ENCODE data around the gene CXCL1.

The CXCL1 gene

GRCh38 chr4:73852771-73853170 lies 16.4 kb upstream of the CXCL1 start:
- no peak for DNase-seq (ENCODE audit: low spot score)

- no peak for DNase-seq (ENCODE audit: low spot score)
Measured at GRCh38 chr4:73853246-73853704, 15.9 kb upstream of the CXCL1 start, which contains the start of gene PF4V1. Gene PF4V1, plus strand, starts transcription at chr4:73853296. Its CDS starts 67 bp downstream, at chr4:73853363.

DNA sequence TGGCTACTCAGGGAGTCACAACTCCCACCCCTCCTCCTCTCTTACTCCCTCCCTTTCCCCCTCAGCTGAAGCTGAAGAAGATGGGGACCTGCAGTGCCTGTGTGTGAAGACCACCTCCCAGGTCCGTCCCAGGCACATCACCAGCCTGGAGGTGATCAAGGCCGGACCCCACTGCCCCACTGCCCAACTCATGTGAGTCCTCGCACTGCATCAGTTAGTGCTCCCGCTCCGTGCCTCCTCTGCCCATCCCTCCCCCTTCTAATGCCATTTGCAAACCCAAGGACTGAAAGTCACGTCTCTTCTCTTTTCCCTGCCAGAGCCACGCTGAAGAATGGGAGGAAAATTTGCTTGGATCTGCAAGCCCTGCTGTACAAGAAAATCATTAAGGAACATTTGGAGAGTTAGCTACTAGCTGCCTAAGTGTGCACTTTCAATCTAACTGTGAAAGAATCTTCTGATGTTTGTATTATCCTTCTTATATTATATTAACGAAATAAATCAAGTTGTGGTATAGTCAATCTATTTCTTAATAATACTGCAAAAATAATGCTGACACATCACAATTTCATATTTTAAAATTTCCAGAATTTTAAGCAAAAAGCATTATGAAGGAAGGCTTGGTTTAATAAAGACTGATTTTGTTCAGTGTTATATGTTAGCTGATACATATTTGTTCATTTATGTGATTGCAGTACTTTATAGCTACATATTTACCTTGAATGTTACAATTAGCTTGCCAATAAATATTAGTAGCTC lies 15.3 kb upstream of the CXCL1 start:
- DNase-seq (ENCODE audit: low spot score): no peak

- DNase-seq (ENCODE audit: low spot score): no peak
Measured at GRCh38 chr4:73855406-73855805, 13.8 kb upstream of the CXCL1 start.

DNA sequence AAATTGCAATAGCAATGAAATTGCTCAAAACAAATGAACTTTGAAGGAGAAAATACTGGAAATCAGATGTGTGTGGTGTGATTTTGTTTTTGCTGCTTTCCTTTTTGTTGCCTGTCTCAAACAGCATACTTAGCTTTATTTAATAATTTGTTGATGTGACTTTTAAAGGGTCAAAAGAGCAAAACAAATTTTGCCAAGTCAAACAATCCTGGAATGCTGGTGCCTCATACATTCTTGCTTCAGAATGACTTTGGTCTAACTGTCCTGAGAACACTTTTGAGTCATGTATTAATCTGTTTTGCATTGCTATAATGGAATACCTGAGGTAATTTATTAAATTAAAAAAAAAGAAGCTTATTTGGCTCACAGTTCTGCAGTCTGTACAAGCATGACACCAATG lies 12.7 kb upstream of the CXCL1 start:
- no peak for DNase-seq (ENCODE audit: low spot score)

DNA sequence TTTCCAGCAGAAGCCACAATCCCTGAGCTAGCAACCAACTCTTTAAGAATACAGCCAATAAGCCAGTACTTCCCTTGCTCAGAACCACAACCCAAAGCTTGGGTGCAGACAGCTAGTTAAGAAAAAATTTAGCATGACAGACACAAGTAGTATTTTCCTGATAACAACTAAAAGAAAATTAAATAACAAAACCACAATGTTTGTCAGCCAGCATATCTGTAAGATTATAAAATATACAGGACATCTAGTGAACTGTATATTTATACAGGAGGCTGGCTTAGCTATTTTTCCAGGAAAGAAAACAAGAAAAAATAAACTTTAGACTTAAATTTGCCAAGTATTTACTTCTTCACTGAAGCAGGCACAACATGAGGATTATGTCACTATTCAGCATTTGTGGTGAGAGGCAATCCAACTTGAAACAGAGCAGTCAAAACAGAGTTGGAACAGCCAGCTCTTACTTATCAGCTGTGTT lies 9.5 kb upstream of the CXCL1 start:
- DNase-seq (ENCODE audit: low spot score): no peak

DNA sequence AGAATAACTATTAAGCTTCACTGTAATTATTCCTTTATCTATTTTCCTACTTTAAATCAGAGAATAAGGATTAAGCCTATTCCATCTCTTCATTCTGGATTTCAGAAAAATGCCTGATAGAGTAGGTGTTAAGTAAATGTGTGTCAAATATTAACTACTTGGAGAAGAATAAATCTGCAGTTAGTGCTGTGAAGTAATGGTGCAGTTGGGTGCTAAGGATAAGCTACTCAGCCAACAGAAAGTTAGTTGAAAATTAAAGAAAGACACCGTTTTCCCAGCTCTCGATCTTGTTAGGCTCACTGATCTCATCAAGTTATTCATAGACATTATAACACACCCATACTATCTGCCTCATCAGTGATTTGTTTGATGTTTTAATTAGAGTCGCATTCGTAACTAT lies 9.0 kb upstream of the CXCL1 start:
- no peak for DNase-seq (ENCODE audit: low spot score)

DNA sequence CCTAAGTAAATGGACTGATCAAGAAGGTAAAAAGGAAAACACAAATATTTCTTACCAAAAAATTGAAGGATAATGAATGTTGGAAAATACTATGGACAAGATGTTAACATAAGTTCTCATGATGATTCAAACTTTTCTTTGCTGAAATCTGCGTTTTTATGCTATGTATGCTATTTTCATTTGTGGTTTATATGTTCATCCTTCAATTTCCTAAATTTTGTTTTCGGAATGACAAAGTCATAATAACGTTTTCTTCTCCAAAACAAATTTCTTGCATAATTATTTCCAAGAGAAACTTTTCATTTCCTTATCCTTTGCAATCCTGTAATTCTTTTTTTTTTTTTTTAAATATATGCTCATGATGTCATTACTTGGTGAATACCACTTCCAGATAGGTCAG lies 8.3 kb upstream of the CXCL1 start:
- no peak for DNase-seq (ENCODE audit: low spot score)

GRCh38 chr4:73862322-73862721 lies 6.9 kb upstream of the CXCL1 start:
- DNase-seq (ENCODE audit: low spot score): no peak

- DNase-seq (ENCODE audit: low spot score): no peak
Measured at GRCh38 chr4:73864365-73864764, 4.8 kb upstream of the CXCL1 start.

GRCh38 chr4:73864961-73865360 lies 4.2 kb upstream of the CXCL1 start:
- DNase-seq (ENCODE audit: low spot score): no peak

DNA sequence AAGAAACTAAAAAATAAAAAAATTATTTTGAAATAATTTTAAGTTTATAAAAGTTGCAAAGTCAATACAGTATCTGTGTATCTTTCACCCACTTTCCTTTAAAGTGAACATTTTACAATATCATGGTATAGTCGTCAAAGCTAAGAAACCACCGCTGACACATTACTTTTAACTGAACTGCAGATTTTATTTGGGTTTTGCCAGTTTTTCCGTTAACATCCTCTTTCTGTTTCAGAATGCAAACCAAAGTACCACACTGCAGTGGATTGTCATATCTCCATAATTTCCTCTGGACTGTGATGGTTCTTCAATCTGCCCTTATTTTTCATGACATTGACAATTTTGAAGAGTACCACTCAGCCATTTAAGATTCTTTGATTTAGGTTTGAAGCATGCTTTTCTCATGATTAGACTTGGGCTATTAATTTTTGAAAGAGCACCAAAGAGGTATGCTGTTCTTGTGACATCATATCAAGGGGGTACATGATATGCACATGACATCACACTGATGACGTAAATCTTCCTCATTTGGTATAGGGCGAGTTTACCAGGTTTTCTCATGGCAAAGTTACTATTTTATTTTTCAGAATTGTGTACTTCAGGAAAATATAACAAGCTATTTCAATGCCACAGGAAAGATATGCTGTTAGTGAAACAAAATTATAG lies 3.6 kb upstream of the CXCL1 start:
- no peak for DNase-seq (ENCODE audit: low spot score)

DNA sequence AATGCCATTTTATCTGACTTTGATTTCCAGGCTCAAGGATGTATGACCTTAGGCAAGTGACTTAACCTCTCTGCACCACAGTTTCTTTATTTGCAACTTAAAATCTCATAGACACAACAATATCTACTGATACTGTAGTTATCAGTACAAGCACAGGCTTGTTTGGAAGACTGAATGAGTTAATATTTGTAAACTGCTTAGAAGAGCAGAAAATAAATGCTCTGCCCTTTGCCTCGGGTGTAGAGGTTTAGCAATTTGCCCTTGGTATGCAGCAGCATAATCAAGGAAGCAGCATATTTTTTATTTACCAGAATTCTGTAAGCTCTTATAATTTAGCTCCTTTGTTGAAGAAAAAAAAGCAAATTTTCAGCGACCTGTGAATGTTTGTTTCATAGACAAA lies 2.9 kb upstream of the CXCL1 start:
- DNase-seq (ENCODE audit: low spot score): no peak

DNA sequence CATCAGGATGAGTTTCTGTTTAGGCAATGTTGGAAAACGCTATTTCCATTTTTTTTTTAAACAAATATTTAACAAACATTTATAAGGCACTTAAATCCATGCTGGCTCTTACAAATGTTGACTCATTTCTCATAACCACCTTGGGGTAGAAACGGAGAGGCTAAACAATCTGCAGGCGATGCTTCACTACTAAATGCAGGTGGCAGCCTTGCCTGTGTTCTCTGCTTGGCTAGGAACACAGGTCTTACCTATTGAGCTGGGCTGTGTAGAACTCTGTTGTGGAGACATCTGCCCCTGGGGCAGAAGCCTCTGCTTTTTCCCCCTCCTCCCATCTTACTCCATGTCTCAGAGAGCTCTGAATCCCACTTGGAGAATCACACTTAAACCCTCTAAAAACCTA lies 1.4 kb upstream of the CXCL1 start:
- DNase-seq (ENCODE audit: low spot score): no peak

- no peak for DNase-seq (ENCODE audit: low spot score)
Measured at GRCh38 chr4:73868206-73869129, 725 bp upstream of the CXCL1 start.

DNA sequence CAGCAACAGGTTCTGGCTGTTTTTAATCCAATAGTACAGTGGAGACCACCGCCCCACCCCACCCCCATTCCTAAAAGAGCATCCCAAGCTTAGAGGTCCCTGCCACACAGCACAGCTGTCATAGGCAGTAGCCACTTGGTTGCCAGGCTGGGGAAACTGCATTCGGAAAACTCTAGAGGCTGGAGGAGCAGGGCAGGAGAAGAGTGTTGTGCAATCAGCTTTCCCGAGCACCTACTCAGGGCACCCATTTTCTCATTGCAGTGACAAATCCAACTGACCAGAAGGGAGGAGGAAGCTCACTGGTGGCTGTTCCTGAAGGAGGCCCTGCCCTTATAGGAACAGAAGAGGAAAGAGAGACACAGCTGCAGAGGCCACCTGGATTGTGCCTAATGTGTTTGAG lies 1.1 kb downstream of the CXCL1 start:
- no peak for DNase-seq (ENCODE audit: low spot score)

- DNase-seq (ENCODE audit: low spot score): no peak
Measured at GRCh38 chr4:73870768-73871167, 1.6 kb downstream of the CXCL1 start.

GRCh38 chr4:73871511-73872310 lies 2.5 kb downstream of the CXCL1 start:
- no peak for DNase-seq (ENCODE audit: low spot score)

GRCh38 chr4:73872316-73873108 lies 3.3 kb downstream of the CXCL1 start:
- DNase-seq (ENCODE audit: low spot score): no peak

DNA sequence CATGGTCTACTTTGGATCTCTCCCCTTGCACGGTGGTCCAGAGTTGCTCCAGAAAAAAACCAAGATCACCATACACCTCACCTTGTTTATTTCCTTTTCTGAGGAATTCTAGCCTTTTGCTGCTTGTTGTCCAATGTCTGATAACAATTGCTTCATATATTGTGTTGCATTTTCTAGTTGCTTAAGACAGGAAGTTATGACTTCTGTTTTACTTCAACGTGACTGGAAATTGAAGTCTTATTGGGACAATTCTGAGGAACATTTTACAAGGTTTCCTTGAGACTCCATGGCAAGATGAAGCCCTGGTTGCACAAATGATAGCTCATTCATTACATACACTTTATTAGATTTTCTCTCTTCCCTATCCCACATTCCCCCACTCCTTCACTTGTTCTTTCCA lies 5.2 kb downstream of the CXCL1 start:
- no peak for DNase-seq (ENCODE audit: low spot score)

DNA sequence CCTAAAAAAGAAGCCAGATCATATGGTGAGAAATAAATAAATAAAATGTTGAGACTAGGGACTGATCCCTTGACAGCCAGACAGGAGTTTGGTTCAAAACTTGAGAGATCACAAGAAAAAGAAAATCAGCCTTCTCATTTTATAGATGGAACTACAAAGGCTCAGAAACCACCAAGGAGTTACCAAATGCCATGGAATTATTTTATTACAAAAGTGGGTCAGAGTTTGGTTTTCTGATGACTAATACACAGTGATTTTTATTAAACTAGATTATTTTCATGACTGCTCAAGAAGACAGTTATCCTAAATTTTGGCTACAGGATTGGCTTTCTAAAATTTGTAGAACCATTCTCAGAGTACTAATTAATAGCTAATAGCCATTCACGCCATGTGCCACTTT lies 6.2 kb downstream of the CXCL1 start:
- DNase-seq (ENCODE audit: low spot score): no peak
